ENCODE data around the gene EML6.
"Not testable (repeated sequence)": the region's sequence is repeated elsewhere in the genome, so short reads cannot be mapped to it uniquely, and the experiment has no call there.

Gene EML6

DNA sequence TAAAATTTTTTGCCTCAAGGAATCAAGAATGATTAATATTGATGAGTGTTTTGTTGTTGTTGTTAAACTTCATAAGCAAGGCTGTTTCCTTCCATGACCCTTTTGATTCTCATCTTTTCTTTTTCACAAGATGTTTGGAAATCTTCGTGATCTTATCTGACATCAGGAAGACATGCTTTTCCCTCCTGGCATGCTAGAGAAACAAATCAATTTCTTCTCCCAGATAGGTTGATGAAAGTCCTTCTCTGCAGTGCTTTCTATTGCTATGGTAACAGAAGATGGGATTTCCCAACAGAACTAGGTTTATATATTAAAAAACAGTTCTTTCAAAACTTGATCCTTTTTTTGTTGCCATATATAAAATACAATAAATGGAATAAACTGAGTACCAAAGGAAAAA lies 85.2 kb downstream of the EML6 start:
- no peak for DNase-seq

DNA sequence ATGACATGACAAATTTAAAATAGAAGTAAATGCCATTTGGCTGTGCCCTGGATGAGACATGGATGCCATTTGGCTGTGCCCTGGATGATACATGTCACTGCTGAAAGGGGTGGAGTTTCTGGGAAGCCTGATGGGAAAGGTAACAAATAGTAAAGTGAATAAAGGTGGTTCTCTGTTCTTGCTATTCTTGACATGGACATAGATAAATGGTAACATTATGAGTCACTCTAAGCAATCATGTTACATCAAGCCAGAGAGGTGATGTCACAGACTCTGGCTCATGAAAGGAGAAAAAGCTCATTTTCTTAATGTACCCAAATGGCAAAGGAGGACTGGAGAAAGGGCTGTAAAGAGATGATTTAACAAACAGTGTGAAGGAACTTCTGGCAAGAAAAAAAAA lies 86.4 kb downstream of the EML6 start:
- DNase-seq = no peak

DNA sequence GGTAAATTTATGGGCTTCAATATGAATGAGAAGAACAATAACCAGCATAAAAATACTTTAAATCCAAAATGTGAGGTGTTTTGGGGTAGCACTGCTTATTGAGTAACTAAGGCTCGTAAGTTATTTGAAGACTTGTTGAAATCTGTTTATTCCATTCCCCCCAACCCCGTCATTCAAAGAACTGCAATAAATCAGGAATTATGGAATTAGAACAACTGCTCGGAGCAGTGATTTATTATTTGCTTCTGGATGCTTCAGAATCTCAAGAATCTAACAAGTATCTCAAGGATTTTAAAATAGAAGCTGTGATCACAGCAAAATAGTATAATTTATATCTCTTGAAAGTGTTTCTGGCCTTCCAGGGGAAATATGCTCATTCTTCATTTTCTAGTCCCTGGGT lies 86.8 kb downstream of the EML6 start:
- no peak for DNase-seq

DNA sequence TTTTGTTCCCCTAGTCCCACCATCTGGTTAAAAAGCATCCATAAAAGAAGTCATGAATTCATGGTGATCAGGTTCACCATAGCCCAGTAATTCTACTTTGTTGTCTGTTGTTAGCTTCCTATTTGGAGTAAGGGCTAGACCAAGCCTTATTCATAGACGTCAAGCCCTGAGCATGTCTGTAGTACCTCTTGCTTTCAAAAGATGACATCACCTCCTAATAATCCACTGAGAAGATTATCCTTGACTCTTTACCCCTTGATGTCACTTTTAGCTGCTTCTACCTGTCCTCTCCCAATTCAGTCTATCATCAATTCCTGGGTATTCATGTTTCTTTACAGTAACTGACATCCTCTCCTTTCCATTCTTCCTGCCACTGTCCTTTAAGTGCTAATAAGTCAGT lies 90.1 kb downstream of the EML6 start:
- no peak for DNase-seq

DNA sequence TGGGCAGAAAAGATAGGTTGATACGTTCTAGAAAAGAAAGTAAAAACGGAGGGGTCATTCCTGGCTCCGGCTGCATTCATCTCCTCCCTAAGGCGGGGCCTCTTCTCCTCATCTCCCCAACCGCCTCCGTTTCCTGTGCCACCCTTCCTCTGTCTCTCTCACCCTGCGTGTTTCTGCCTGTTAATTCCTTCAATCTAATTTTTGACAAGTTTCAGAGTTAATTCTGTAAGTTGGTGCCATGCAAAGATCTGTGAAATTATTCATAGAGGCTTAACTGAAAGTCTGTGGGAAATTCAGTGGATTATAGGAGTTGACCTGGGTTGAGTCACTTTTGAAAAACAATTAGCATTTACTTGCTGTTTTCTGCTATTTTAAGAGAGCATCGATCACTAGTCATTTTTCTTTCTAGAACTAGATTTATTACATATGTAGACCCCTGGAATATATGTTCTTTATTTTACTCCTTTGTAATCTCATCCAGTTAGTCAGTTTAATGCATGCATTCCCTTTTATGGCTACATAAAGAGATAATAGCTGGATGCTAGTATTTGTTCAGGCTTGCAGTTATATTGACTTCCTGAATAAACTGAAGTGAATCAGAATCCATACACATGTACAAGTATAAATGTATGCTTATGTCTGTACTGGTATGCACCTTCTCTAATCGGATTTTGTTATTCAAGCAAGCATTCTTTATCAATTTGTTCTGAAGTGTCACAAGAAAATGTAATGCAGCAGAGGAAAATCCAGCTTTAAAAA lies 91.1 kb downstream of the EML6 start:
- DNase-seq = no peak

DNA sequence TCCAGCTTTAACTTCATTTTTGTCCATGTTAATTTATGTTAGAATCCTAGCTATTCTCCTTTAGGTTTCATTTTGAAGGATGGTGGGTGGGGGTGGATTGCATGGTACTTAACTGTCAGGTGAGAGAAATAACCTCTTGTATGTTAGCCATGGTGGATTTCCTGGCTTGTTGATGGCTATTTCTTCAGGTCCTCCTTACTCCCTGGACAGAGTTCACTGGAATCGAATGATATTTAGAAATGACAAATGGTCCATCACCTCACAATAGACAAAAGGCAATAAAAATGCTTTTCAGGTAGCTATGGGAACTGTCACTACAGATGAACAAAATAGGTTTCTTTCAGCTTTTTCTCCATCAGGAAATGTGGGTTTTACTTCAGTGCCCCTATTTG lies 91.7 kb downstream of the EML6 start:
- DNase-seq = no peak

DNA sequence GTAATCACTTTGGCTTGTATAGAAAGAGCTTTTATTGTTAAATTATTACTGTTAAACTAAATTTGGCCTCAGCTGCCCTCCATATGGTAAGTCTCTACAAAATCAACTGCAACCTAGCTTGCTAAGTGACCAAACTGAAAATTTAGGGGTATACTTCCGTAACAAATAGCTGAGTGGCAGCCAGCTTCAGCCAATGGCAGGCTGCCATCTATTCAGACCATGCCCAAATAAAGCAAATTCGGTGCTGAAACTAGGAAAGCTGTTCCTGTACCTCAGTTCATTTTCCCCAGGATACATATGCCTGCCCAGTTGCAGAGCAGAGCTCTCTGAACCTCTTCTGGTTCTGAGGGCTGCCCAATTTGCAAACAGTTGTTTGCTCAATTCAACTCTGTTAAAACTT lies 94.8 kb downstream of the EML6 start:
- DNase-seq = no peak

DNA sequence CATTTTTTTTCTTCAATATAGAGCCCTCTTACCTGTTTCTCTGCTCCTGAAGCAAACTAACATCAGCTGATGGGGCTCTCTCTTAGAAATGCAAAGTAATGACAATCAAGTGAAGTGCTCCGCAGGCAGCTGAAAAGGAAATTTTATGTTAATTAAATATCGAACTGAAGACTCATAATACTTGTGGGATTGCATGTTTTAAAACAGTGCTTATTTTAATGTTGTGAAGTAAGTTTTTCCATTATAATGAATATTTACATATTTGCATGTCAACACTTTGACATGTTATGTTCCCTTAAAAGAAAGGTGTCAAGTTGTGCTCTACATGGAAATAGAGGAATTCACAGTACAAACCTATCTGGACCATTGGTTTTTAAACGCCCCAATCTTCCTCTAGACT lies 97.1 kb downstream of the EML6 start:
- DNase-seq = no peak

DNA sequence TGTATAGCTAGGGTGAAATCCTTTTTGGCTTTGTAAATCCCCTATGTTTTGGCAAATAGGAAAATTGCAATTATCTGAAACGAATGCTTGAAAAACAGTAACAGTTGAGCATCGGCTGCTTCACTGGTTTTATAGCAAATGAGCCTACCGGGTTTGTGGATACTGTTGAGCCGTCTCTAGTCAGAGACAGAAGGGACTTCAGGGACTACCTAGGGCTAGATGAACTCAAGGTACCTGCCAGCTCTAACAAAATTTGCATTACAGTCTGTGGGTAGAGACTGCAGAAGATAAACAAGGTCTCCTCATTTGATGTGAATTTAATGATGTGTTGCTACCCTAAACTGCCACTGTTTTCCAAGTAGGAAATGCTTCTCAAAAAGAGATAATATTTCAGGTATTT lies 101.1 kb downstream of the EML6 start:
- no peak for DNase-seq

DNA sequence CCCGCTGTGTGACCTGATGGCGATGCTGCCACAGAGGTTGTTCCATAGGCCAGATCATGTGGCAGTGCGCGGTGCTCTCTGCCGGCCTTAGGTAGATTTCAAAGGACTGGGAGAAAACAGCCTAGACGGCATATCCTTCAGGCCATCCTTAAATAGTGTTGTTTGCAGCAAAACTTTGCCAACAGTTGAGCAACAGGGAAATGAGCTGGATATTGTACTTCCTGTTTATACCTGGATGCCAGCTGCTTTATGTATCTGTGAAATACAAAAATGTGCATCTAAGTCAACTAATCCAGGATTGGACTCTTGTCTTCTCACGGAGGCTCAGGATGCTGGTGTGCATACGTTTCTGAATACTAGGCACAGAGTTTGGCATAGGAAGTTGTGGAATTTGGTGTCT lies 107.1 kb downstream of the EML6 start:
- DNase-seq = no peak

DNA sequence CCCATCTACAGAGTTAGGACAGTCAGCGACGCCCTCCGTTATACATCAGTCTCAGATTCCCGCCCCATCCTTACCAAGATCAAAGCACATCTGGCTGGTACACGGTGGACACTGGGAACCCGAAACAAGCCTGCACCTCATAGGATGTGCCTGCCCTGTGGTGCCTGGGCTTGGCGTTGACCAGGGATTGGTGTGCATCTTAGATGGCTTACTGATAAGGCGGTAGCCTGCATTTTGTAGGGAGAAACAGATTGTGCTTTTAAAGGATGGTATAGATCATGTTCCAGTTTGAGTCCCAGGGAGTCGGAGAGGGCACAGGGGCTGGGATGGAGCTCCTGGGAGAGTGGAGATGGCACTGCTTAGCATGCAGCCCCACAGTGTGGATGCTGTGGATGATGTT lies 108.0 kb downstream of the EML6 start:
- no peak for DNase-seq

DNA sequence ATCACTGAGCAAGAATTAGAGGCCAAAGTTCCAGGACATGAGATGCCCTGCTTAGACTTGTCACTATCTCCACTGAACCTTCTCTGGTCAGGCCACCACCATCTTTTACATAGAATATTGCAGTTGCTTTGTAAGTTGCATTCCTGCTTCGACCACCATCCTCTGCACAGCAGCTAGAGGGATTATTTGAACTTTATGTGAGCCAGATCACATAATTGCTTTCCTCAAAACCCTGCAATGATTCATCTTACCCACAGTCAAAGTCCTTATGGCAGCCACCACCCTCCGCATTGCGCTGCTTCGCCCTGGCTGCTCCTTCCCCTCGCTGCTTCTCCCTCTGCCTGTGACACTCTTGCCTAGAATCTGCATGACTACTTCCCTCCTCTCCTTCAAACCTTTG lies 111.3 kb downstream of the EML6 start:
- no peak for DNase-seq

DNA sequence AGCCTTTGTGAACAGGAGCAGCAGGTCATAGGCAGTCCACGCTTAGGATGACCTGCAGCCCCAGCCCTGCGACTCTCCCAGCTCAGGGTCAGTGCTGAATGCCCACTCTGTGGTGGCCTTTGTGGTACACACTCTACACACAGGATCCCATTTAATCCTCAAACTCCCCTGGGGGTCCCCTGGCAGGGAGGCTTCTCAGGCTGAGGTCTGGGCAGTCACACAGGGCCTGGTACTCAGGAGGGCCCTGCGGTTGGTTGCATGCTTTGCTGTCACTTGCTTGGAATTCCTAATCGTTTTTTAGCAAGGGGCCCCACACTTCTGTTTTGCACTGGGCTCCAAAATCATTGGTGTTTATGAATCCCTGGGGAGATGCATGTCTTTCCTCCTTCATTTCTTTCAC lies 113.0 kb downstream of the EML6 start:
- DNase-seq = no peak

DNA sequence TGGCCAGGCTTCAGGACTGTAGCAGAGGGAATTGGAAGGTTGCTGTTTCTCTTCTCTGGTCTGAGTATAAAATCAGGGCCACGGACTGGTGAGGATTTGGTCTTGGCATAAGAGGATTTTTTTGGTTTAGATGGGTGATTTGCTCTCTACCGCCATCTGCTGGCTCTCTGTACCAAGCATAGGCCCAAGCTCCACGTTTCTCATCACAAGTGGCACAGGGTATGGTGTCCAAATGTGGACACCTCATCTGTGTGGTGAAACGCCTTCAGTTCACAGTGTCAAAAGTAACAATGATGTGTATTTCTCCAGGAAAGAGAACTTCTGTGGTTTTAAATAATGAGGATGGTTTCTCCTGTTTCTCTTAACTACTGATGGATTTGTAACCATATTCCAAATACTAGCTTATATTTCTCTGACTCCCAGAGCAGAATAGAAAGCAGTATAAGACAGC lies 115.1 kb downstream of the EML6 start:
- peak; percentile 61 for DNase-seq

DNA sequence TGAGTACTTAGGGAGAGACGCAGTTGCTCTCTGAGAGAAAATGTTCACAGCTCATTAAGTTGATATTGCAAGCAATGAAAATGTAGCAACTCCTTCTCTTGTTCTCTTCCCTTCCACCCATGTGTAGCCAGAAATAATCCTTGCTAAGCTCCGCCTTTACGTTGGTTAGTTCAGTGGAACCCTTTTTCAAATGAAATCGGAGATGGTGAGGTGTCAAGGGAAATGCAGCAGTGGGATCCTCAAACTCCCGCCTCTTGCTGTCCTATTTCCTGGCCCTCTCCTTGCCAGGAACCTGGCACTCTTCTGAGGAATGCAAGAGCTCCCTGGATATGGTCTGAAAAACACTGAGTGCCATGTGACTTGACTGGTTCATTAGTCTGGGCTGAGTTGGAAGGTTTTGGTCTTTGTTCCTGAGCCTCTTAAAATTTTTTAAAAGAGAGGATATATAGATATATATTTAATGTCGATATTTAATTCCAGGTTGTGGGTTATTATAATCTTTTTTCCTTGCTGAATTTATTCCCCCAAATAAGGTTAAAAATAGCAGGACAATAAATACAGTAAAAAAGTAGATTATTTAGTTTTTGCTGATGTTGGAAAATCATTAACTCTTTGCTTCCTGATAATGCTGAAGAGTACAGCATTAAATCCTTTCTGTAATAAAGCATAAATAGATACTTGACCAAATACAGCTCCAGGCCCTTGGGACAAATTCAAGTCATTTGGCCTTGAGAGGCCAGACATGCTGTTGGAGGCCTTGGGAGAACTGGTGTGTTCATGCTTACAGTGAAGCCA lies 116.2 kb downstream of the EML6 start:
- no peak for DNase-seq

DNA sequence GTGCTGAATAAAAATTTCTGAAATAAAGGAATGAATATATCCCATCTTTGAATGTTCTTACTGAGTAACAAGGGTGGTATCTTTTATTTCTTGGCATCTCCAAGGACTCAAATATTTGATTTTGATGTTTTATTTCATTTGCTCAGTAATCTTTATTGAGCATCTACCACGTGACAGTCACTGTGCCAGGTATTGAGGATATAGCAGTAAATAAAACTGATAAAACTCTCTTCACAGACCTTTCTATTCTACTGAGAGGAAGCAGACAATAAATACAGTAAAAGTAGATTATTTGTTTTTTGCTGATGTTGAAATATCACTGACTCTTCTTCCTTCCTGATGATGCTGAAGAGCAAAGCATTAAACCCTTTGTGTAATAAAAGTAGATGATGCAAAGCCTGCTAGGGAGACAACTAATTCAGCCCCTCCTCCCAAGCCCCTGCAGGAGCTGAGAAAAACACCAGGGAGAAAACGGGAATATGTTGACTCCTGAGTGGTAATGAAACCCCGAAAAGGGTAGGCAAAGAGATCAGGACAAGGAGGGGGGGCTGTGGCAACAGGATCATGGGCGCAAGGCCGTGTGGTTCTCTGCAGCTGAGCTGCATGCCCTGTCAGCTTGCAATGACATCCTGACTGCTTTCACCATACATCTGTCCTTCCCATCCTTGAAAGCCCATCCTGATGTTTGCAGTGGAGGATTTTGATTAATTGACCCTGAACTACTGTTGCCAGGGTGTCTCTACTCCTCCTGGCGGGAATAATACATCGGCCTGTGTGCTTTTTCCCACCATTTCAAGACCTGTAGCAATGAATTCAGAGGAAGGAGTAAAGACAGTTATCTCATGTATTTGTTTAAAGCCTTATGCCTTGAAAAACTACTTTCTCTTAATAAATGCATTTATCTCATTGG lies 117.4 kb downstream of the EML6 start:
- no peak for DNase-seq

DNA sequence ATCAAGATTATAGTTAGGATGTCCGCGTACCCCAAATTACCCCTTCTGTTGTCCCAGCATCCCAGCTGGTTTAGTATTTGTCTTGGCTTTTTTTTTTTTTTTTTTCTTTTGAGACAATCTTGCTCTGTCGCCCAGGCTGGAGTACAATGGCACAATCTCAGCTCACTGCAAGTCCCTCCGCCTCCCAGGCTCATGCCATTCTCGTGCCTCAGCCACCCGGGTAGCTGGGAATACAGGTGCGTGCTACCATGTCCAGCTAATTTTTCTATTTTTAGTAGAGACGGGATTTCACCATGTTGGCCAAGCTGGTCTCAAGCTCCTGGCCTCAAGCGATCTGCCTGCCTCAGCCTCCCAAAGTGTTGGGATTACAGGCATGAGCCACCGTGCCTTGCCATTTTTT lies 118.0 kb downstream of the EML6 start:
- not testable (repeated sequence) for DNase-seq

DNA sequence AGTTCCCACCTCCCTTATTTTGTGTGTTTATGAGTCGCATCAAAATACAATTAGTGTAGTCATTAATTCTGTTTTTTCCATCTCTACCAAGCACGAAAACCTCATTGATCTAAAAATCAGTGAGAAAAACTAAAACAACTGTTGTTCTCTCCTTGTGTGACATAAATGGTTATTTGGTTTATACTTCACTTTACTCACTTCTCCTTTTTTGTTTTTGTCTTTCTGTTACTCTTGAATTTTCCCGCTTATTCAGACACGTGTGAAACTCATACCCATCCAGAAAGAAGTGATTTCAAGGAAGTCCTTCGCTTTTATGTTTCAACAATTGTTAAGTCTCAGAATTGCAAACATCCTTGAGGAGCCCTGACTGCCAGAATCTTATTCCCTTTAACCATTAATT lies 121.6 kb downstream of the EML6 start:
- no peak for DNase-seq

DNA sequence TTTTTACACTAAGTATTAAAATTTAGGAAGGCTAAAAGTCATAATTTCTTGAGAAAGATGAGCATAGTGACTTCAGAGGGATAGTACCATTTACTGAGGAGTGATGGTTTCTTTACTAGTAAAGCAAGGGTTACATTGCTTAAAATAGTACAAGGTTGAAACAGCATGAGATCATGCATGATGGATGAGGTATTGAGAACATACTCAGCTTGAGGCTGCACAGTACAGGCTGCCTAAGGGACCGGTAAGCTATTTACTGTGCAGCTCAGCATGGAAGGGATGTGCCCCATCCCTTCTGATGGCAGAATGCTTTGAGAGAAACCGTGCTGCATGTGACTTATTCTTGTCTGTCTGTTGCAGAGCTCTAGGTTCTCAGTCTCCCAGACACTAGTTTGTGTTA lies 122.1 kb downstream of the EML6 start:
- no peak for DNase-seq

DNA sequence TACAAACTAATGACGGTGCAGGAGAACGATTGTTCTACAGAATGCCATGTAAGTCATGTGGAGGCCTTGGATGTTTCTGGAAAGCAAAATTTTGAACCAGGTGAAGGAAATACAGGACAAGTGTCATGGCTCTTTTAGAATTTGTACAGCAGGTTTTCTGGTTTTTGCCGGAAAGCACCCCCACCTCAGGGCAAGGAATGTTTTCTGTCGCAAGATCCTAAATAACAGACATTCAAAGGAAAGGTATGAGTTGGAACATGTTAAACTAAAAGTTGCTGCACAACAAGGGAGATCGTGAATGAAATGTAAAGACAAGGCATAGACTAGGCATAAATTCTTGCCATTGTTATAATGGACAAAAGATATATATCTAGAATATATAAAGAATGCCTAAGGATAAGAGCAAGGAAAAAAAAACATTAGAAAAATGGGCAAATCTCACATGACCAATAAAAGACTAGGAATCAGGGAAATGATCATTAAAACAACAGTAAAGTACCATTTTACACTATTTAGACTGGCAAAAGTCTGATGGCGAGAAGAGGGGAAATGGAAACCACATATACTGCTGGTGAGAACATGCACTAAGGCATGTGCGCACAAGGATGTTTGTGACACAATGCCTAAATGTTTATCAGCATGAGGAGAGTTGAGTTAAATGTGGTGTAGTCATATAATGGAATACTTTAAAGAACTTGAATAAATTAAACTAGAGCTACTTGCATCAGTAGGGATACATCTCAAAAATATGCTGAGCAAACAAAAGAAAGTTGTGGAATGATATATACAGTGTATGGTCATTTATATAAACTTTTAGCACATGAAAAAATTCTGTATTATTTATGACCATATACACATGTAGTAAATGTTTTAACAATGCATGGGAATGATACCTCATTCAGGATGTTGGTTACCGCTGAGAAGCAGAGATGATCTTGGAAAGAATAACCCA lies 127.0 kb downstream of the EML6 start:
- DNase-seq = no peak

DNA sequence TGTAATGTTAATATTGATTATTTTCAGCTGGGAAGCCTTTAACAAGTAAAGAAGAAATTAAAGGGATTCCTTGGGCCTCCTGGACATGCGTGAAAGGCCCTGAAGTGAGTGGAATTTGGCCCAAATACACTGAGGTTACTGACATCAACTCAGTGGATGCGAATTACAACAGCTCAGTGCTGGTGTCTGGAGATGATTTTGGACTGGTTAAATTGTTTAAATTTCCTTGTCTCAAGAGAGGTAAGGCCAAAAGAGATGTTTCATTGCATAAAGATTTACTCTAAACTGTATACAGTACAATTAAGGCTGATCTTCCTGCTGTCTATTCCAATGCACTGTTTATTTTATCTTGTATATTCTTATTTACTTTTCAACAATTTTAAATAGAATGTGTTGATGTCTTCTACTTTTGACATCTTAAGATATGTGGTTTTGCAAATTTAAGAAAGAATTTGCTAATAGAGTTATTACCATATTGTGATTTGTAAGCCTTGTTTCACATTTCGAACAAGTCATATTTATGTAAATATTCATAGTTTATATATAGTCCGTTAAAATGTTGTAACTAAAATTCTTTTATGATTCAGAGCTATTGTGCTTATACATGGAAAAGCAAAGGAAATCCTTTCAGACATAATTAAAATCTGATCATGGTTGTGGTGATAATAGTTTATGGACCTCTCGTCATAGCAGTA lies 130.3 kb downstream of the EML6 start:
- DNase-seq = no peak

DNA sequence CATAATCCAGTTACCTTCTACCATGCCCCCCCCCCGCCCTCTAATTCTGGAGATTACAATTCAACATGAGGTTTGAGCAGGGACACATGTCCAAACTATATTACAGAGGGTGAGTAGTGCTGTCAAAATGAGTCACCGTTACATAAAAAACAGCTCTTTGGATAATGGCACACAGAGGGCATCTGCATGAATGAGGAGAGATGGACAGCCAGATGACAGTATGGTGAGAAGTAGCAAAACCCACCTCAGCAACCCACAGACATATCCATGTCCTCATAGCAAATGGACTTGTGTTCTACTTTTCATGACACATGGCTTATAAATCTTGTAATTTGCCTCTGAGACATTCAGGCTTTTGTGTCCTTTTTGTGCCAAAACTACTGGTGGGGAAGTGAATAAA lies 132.0 kb downstream of the EML6 start:
- DNase-seq = no peak
